Karpas-422 (cell line): Measurements from ENCODE around the gene RAB30. TPM values are rescaled to one million over a fixed set of nuclear protein-coding genes. Genes with fewer than 3 reads are reported as not detected.
A peak's percentile ranks its signal among the peaks of the same experiment; 100 is the strongest.

Experiments used
- DNase-seq: peaks from one replicate; pipeline ENCODE4 v3.0.0-alpha.2; 2015
- H2AFZ ChIP-seq: fragments of 200-600 bp; sonication (generic); 2 replicates; pipeline ENCODE4 v1.6.1; 2014; ENCODE audit warnings: antibody characterized with exemption, low read length, mixed read lengths
- H3K27ac ChIP-seq: fragments of 200-600 bp; sonication (generic); 2 replicates; pipeline ENCODE4 v1.5.1; 2014; ENCODE audit warnings: mild to moderate bottlenecking, low read length, moderate library complexity
- H3K27me3 ChIP-seq: fragments of 200-600 bp; sonication (generic); 2 replicates; pipeline ENCODE4 v1.6.1; 2014; ENCODE audit warnings: low read length, mixed read lengths
- H3K36me3 ChIP-seq: fragments of 200-600 bp; sonication (generic); 2 replicates; pipeline ENCODE4 v1.6.1; 2014; ENCODE audit warnings: low read length, mixed read lengths; ENCODE audit not compliant: insufficient read depth
- H3K4me1 ChIP-seq: fragments of 200-600 bp; sonication (generic); 2 replicates; pipeline ENCODE4 v1.6.1; 2014; ENCODE audit warnings: mild to moderate bottlenecking, low read length, mixed read lengths
- H3K4me2 ChIP-seq: fragments of 200-600 bp; sonication (generic); 2 replicates; pipeline ENCODE4 v1.6.1; 2014; ENCODE audit warnings: low read length, low read depth, mild to moderate bottlenecking; ENCODE audit not compliant: poor library complexity, severe bottlenecking
- H3K4me3 ChIP-seq: fragments of 200-600 bp; sonication (generic); 2 replicates; pipeline ENCODE4 v1.5.1; 2014; ENCODE audit warnings: mild to moderate bottlenecking, antibody characterized with exemption, low read length, mixed read lengths
- H3K79me2 ChIP-seq: fragments of 200-600 bp; sonication (generic); 2 replicates; pipeline ENCODE4 v1.6.1; 2014; ENCODE audit warnings: mild to moderate bottlenecking, low read length, mixed read lengths
- H3K9ac ChIP-seq: fragments of 200-600 bp; sonication (generic); 2 replicates; pipeline ENCODE4 v1.6.0; 2014; ENCODE audit warnings: low read length
- H3K9me2 ChIP-seq: fragments of 200-600 bp; sonication (generic), shearing (Covaris generic); replicated peaks from 2 replicates; pipeline ENCODE4 v1.6.0; 2014; ENCODE audit warnings: mild to moderate bottlenecking, low read length, moderate library complexity; ENCODE audit not compliant: insufficient read depth
- H3K9me3 ChIP-seq: fragments of 300-700, 200-600 bp; sonication (generic); 2 replicates; pipeline ENCODE4 v1.6.1; 2014; ENCODE audit warnings: low read length, mixed read lengths
- H4K20me1 ChIP-seq: fragments of 200-600 bp; sonication (generic); 2 replicates; pipeline ENCODE4 v1.6.1; 2014; ENCODE audit warnings: mild to moderate bottlenecking, antibody characterized with exemption, low read length, low read depth; ENCODE audit not compliant: insufficient read depth
- total RNA-seq: library from RNA; depleted of rRNA; stranded (reverse); fragments of >200 nt; shearing (Covaris generic); gene quantifications from 2 replicates; pipeline ENCODE4 v1.2.3, GENCODE V29; 2014; ENCODE audit warnings: low replicate concordance

Gene RAB30
- total RNA-seq, 1 experiment from 2014 or later, result 66.5 TPM

DNA sequence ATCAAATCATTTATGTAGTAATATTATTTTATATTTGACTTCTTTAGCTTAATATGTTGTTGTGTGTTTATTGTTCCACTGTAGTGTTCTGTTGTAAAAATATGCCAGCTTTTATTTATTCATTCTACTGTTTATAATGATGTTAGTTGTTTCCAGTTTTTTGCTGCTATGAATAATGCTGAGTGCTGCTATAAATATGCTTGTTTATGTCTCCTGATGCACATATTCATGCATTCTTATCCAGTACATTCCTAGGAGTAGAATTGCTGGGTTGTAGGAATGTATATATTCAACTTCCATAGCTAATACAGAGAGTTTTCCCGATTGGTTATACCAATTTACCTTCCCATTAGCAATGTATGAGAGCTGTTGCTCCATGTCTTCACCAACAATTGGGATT lies 33.5 kb upstream of the RAB30 start:
- no peaks in the 10 kb centered on the region for H3K27me3 ChIP-seq
- no peak overlapping the region for H3K4me3 ChIP-seq
- no peaks in the 10 kb centered on the region for H3K79me2 ChIP-seq
- H2AFZ ChIP-seq, result no peak overlapping the region
- H3K36me3 ChIP-seq, result no peaks in the 10 kb centered on the region
- H3K9me2 ChIP-seq, result no peaks in the 10 kb centered on the region
- peaks cover 8% of the 10 kb centered on the region for H3K4me1 ChIP-seq
- no peaks in the 10 kb centered on the region for H4K20me1 ChIP-seq
- no peak overlapping the region for H3K4me2 ChIP-seq
- no peak overlapping the region for H3K27ac ChIP-seq
- H3K9me3 ChIP-seq, result no peaks in the 10 kb centered on the region
- DNase-seq, result no peak
- H3K9ac ChIP-seq, result no peak overlapping the region

DNA sequence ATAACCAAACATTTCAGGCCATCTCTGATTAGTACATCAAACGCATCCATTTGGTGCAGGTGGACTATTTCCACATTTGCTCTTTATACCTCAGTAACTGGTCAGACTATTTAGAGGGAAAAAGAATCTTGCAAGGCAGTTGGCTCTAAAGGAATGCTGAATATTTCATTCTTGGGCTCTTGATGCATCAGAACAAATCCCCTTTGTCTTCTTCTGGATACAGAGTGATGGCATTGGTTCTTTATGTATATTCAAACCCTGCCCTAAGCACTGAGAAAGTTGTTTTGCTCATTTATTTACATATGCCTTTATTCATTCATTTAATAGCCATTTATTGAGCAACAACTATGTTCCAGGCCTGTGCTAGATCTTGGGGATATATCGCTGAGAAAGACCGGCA lies 31.1 kb upstream of the RAB30 start:
- Histone ChIP-seq H3K36me3 (no peaks in the 10 kb centered on the region), H3K79me2 (no peaks in the 10 kb centered on the region), H3K4me2 (no peak overlapping the region), H3K27me3 (no peaks in the 10 kb centered on the region), H3K9ac (no peak overlapping the region), H2AFZ (no peak overlapping the region), H3K27ac (no peak overlapping the region), H4K20me1 (no peaks in the 10 kb centered on the region), H3K9me3 (no peaks in the 10 kb centered on the region), H3K4me3 (no peak overlapping the region), H3K4me1 (peaks cover 8% of the 10 kb centered on the region), H3K9me2 (no peaks in the 10 kb centered on the region)
- no peak for DNase-seq

GRCh38 chr11:83097429-83098075 lies 25.9 kb upstream of the RAB30 start:
- DNase-seq, result no peak
- Histone ChIP-seq H3K9me2 (no peaks in the 10 kb centered on the region), H3K4me1 (peaks cover 8% of the 10 kb centered on the region)

DNA sequence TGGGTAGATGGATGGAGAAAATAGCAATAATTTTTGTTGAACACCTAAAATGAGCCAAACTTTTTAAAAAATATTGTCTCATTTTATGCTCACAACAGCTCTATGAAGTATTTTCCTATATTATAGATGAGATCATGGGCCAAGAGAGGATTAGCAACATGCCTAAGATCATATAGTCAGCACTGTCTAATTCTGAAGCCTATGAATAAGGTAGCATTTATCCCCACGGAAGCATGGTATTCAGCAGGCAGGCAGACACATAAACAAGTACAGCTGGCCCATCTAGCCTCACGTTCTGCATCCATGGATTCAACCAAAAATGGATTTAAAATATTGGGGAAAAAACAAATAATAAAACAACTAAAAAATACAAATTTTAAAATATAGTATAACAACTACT lies 21.9 kb upstream of the RAB30 start:
- Histone ChIP-seq H3K79me2 (no peaks in the 10 kb centered on the region), H3K9ac (no peak overlapping the region), H3K4me2 (no peak overlapping the region), H3K9me3 (no peaks in the 10 kb centered on the region), H3K9me2 (no peaks in the 10 kb centered on the region), H3K4me1 (no peaks in the 10 kb centered on the region), H3K27me3 (no peaks in the 10 kb centered on the region), H3K4me3 (no peak overlapping the region), H3K27ac (no peak overlapping the region), H3K36me3 (no peaks in the 10 kb centered on the region), H2AFZ (no peak overlapping the region), H4K20me1 (no peaks in the 10 kb centered on the region)
- no peak for DNase-seq

More at GRCh38 chr11:83097429-83098075, 25.9 kb upstream of the RAB30 start:
- H3K9me3 ChIP-seq, result no peaks in the 10 kb centered on the region
- H4K20me1 ChIP-seq, result no peaks in the 10 kb centered on the region
- H3K27ac ChIP-seq, result no peak overlapping the region
- H3K27me3 ChIP-seq, result no peaks in the 10 kb centered on the region
- H3K4me2 ChIP-seq, result no peak overlapping the region
- no peak overlapping the region for H3K9ac ChIP-seq
- H3K36me3 ChIP-seq, result no peaks in the 10 kb centered on the region
- H3K79me2 ChIP-seq, result no peaks in the 10 kb centered on the region
- H3K4me3 ChIP-seq, result no peak overlapping the region
- H2AFZ ChIP-seq, result no peak overlapping the region

DNA sequence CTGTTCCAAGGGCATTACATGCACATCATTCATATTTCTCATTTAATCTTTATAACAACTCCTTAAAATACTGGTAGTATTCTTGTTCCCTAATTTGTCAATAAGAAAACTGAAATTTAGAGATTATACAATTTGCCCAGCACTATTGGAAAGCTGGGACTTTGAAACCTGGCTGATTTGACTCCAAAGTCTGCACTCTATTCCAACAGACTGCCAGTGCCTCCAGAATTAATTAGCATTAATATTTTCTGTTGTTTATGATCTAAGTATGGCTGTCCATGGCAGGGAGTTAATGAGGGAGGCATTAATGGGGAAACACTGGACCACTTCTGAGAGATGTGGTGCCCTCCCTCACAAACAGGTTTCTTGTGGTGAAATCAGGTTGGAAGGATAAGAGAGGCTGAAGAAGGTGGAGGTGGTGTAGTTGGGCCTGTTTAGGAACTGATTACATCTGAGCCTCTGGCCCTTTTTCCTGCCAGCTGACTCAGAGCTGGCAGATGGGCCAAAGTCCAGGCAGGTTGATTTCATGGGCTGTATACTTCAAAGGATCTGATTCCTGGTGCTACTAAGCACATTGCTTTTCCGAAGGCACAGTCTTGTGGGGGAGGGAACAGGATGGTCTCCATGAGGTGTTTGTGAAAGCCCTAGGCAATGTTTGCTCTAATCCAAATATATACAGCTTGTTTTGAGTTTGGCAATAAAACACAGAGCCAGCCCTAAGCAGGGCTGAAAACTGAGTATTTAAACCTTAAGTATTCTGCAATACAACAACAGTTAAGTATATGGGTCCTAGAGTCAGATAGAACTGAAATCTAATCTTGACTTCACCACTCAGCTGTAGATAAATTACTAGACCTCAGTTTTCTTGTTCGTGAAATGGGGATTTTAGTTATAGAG lies 21.0 kb upstream of the RAB30 start:
- Histone ChIP-seq H3K9me2 (no peaks in the 10 kb centered on the region), H2AFZ (no peak overlapping the region), H3K27me3 (no peaks in the 10 kb centered on the region), H3K27ac (no peak overlapping the region), H3K9me3 (no peaks in the 10 kb centered on the region), H3K4me3 (no peak overlapping the region), H4K20me1 (no peaks in the 10 kb centered on the region), H3K4me1 (no peaks in the 10 kb centered on the region), H3K9ac (no peak overlapping the region), H3K4me2 (no peak overlapping the region), H3K79me2 (no peaks in the 10 kb centered on the region), H3K36me3 (no peaks in the 10 kb centered on the region)
- no peak for DNase-seq

- Histone ChIP-seq H3K36me3 (no peaks in the 10 kb centered on the region), H3K9ac (no peak overlapping the region), H3K4me3 (no peak overlapping the region), H3K9me2 (no peaks in the 10 kb centered on the region), H4K20me1 (no peaks in the 10 kb centered on the region), H3K4me1 (no peaks in the 10 kb centered on the region), H3K27me3 (no peaks in the 10 kb centered on the region), H3K27ac (no peak overlapping the region), H3K79me2 (no peaks in the 10 kb centered on the region), H3K9me3 (no peaks in the 10 kb centered on the region), H3K4me2 (no peak overlapping the region), H2AFZ (no peak overlapping the region)
- peak; percentile 60 for DNase-seq
Observed at GRCh38 chr11:83088965-83089364, 17.3 kb upstream of the RAB30 start.

DNA sequence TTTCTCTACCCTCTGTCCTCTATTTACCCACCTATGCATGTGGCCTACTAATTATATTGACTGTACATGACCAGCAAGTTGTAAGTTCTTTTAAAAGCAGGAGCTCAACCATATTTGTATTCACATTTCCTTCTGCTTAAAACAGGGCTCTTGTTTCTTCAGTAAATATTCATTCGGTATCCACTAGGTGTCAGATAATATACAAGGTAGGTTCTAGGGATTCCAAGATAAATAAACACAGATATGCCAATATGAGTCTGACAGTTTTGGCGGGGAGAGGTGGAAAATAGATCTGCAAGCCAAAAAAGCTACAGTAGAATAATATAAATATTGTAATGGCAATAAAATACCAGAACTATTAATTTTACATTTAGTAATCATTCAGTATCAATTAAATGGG lies 15.3 kb upstream of the RAB30 start:
- H3K79me2 ChIP-seq, result no peaks in the 10 kb centered on the region
- DNase-seq, result peak; percentile 58

DNA sequence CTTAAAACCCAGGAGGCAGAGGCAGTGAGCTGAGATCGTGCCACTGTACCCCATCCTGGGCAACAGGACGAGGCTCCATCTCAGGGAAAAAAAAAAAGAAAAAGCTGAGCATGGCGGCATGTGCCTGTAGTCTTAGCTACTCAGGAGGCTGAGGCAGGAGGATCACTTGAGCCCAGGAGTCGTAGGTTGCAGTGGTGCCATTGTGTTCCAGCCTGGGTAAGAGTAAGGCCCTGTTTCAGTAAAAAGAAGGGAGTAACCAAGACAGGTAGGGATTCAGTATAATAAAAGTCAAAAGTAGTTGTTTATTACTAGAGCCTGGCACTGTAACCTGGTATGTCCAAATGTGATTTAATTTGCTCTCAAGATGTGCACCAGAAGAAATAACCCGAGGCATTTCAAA lies 8.1 kb upstream of the RAB30 start:
- Histone ChIP-seq H3K9me3 (no peaks in the 10 kb centered on the region), H3K27me3 (no peaks in the 10 kb centered on the region), H3K4me1 (no peaks in the 10 kb centered on the region), H2AFZ (no peak overlapping the region), H4K20me1 (no peaks in the 10 kb centered on the region), H3K9me2 (no peaks in the 10 kb centered on the region), H3K27ac (no peak overlapping the region), H3K9ac (no peak overlapping the region), H3K79me2 (no peaks in the 10 kb centered on the region), H3K4me3 (no peak overlapping the region), H3K4me2 (no peak overlapping the region), H3K36me3 (peaks cover 14% of the 10 kb centered on the region; the same call in 1 of the 2 replicates)
- peak; percentile 41 for DNase-seq

More for the DNA sequence above, 15.3 kb upstream of the RAB30 start:
- Histone ChIP-seq H4K20me1 (no peaks in the 10 kb centered on the region), H3K9me2 (no peaks in the 10 kb centered on the region), H3K4me3 (no peak overlapping the region), H3K27ac (no peak overlapping the region), H3K9ac (no peak overlapping the region), H3K36me3 (no peaks in the 10 kb centered on the region), H2AFZ (no peak overlapping the region), H3K4me2 (no peak overlapping the region), H3K27me3 (no peaks in the 10 kb centered on the region), H3K9me3 (no peaks in the 10 kb centered on the region), H3K4me1 (no peaks in the 10 kb centered on the region)
